GM23338 (cell line): ENCODE measurements around the gene ATP5IF1. TPM values are rescaled to one million over a fixed set of nuclear protein-coding genes. Genes with fewer than 3 reads are reported as not detected.

ENCODE experiments used
- ATAC-seq: fragments of 200-7000 bp; cut with Tn5 transposase; 3 replicates; pipeline ENCODE4 v1.9.1; 2020
- DNase-seq: peaks from one replicate; pipeline ENCODE4 v3.0.0-alpha.2; 2015; ENCODE audit warnings: low spot score
- H2AFZ ChIP-seq: fragments of 200-600 bp; sonication (generic); 2 replicates; pipeline ENCODE4 v1.8.0; 2016; ENCODE audit warnings: antibody characterized with exemption, mild to moderate bottlenecking, moderate library complexity
- H3F3A ChIP-seq: fragments of 200-600 bp; sonication (generic); replicated peaks from 2 replicates; pipeline ENCODE4 v1.8.0; 2017; ENCODE audit warnings: antibody characterized with exemption, mixed run types, low read depth
- H3K27ac ChIP-seq: fragments of 200-600 bp; sonication (generic); 2 replicates; pipeline ENCODE4 v1.6.1; 2016; ENCODE audit warnings: low read depth
- H3K27me3 ChIP-seq: fragments of 200-600 bp; sonication (generic); 2 replicates; pipeline ENCODE4 v1.8.0; 2016; ENCODE audit warnings: mild to moderate bottlenecking, mixed run types, moderate library complexity; ENCODE audit not compliant: insufficient read depth
- H3K36me3 ChIP-seq: fragments of 200-600 bp; sonication (generic); 2 replicates; pipeline ENCODE4 v1.8.0; 2016; ENCODE audit warnings: mild to moderate bottlenecking; ENCODE audit not compliant: insufficient read depth
- H3K4me1 ChIP-seq: fragments of 200-600 bp; sonication (generic); 2 replicates; pipeline ENCODE4 v1.8.0; 2016; ENCODE audit warnings: mild to moderate bottlenecking, moderate library complexity; ENCODE audit not compliant: insufficient read depth
- H3K4me2 ChIP-seq: fragments of 200-600 bp; sonication (generic); 2 replicates; pipeline ENCODE4 v1.7.1; 2017; ENCODE audit warnings: mixed run types
- H3K4me3 ChIP-seq: fragments of 200-600 bp; sonication (generic); 2 replicates; pipeline ENCODE4 v1.6.1; 2016; ENCODE audit warnings: mixed run types
- H3K79me2 ChIP-seq: fragments of 200-600 bp; sonication (generic); replicated peaks from 2 replicates; pipeline ENCODE4 v1.8.0; 2017; ENCODE audit warnings: mild to moderate bottlenecking; ENCODE audit not compliant: insufficient read depth
- H3K9me2 ChIP-seq: fragments of 200-600 bp; sonication (generic); 2 replicates; pipeline ENCODE4 v1.8.0; 2017; ENCODE audit not compliant: insufficient read depth
- H4K20me1 ChIP-seq: fragments of 200-600 bp; sonication (generic); replicated peaks from 2 replicates; pipeline ENCODE4 v1.8.0; 2017; ENCODE audit warnings: mild to moderate bottlenecking; ENCODE audit not compliant: insufficient read depth
- H3K27ac Mint-ChIP-seq: 2 replicates; pipeline ENCODE4 v1.8.0; 2020; ENCODE audit warnings: inconsistent platforms, mild to moderate bottlenecking, moderate library complexity, mixed read lengths
- H3K27me3 Mint-ChIP-seq: 3 replicates; pipeline ENCODE4 v1.8.0; 2022; ENCODE audit warnings: low read depth, mild to moderate bottlenecking, moderate library complexity, mixed read lengths, inconsistent platforms; ENCODE audit not compliant: insufficient read depth, poor library complexity
- H3K36me3 Mint-ChIP-seq: 3 replicates; pipeline ENCODE4 v1.8.0; 2021; ENCODE audit warnings: low read depth, mild to moderate bottlenecking, inconsistent platforms, moderate library complexity, mixed read lengths
- H3K4me1 Mint-ChIP-seq: 3 replicates; pipeline ENCODE4 v1.8.0; 2020; ENCODE audit warnings: mild to moderate bottlenecking, inconsistent platforms, mixed read lengths
- H3K4me3 Mint-ChIP-seq: 3 replicates; pipeline ENCODE4 v1.8.0; 2021; ENCODE audit warnings: moderate library complexity, mild to moderate bottlenecking, inconsistent platforms, mixed read lengths
- H3K9me3 Mint-ChIP-seq: 3 replicates; pipeline ENCODE4 v1.8.0; 2020; ENCODE audit warnings: moderate library complexity, mild to moderate bottlenecking, inconsistent platforms, mixed read lengths
- CTCF ChIP-seq, 2 experiments: fragments of 200-600 bp in 1 of 2; sonication (generic) in 1 of 2; conservative IDR thresholded peaks; 2 replicates each; pipeline versions ENCODE4 v1.5.1 to v1.6.1; 2016 to 2017; ENCODE audit warnings: antibody characterized with exemption in 2 of 2, low read depth in 2 of 2, mild to moderate bottlenecking in 2 of 2, moderate library complexity in 1 of 2
- ETS1 ChIP-seq: IDR thresholded peaks from 2 replicates; pipeline ENCODE4 v1.6.1; 2016; ENCODE audit warnings: antibody characterized with exemption
- EZH2phosphoT487 ChIP-seq: fragments of 200-600 bp; sonication (generic); IDR thresholded peaks from one replicate; pipeline ENCODE4 v1.8.1; 2018; ENCODE audit warnings: antibody characterized with exemption; ENCODE audit not compliant: unreplicated experiment
- JUNB ChIP-seq: IDR thresholded peaks from one replicate; pipeline ENCODE4 v1.6.1; 2016; ENCODE audit warnings: antibody characterized with exemption; ENCODE audit not compliant: unreplicated experiment
- NANOG ChIP-seq: IDR thresholded peaks from 2 replicates; pipeline ENCODE4 v1.6.1; 2016; ENCODE audit warnings: antibody characterized with exemption, borderline replicate concordance
- STAT1 ChIP-seq: IDR thresholded peaks from one replicate; pipeline ENCODE4 v1.6.1; 2016; ENCODE audit warnings: antibody characterized with exemption; ENCODE audit not compliant: unreplicated experiment
- ZNF114 ChIP-seq: fragments of 250-450 bp; sonication (Bioruptor Pico); IDR thresholded peaks from 2 replicates; pipeline ENCODE4 v1.5.0; 2020; ENCODE audit warnings: mild to moderate bottlenecking, moderate library complexity
- ZNF331 ChIP-seq: fragments of 250-450 bp; sonication (Bioruptor Pico); IDR thresholded peaks from 2 replicates; pipeline ENCODE4 v1.5.0; 2020; ENCODE audit warnings: low read depth, mild to moderate bottlenecking, moderate library complexity
- ZNF462 ChIP-seq: fragments of 250-450 bp; sonication (Bioruptor Pico); IDR thresholded peaks from 2 replicates; pipeline ENCODE4 v1.5.0; 2020; ENCODE audit warnings: mild to moderate bottlenecking, moderate library complexity
- polyA plus RNA-seq: library from polyadenylated mRNA; unstranded; fragments of >200 nt; fragmentation: Nextera tagmentation; extraction: Ambion mirVana; gene quantifications from 2 replicates; pipeline ENCODE4 v1.2.1, GENCODE V29; 2016
- total RNA-seq: library from RNA; depleted of rRNA; stranded (reverse); fragments of >200 nt; shearing (Covaris generic); gene quantifications from 2 replicates; pipeline ENCODE4 v1.2.3, GENCODE V29; 2014

The ATP5IF1 gene
- total and polyA plus RNA-seq, 2 experiments from 2014 or later, result 230 to 1,325 TPM

GRCh38 chr1:28236656-28237322, 865 bp downstream of the ATP5IF1 start:
- H3K27me3 Mint-ChIP-seq, result peaks cover 10% of the 10 kb centered on the region
- no peak overlapping the region for H3K27ac ChIP-seq
- peak; percentile 31 for DNase-seq
- peaks cover 3% of the 10 kb centered on the region; the same call in 1 of the 3 replicates for H3K9me3 Mint-ChIP-seq
- peaks cover 18% of the 10 kb centered on the region for H3K4me1 ChIP-seq
- 0 out of 2 replicates have a peak, but pooled peaks cover 13% of the 10 kb centered on the region for H4K20me1 ChIP-seq
- TF ChIP-seq ZNF114 (CRISPR knock-in tag) (no peak), ZNF462 (CRISPR knock-in tag) (no peak), ETS1 (no peak), ZNF331 (CRISPR knock-in tag) (no peak), JUNB (no peak), NANOG (no peak), EZH2phosphoT487 (no peak), STAT1 (no peak), CTCF (conservative IDR thresholded peaks at IDR 0.05; ENCODE audit: low read depth in 2 of 2) (no peak)
- H3K4me1 Mint-ChIP-seq, result peaks cover 4% of the 10 kb centered on the region; the same call in 2 of the 3 replicates
- H3K36me3 ChIP-seq, result no peaks in the 10 kb centered on the region
- peak; percentile 6 for ATAC-seq
- peaks cover 4% of the 10 kb centered on the region; the same call in 1 of the 2 replicates for H3F3A ChIP-seq
- H3K4me2 ChIP-seq, result peak overlapping the region; percentile 87
- no peak overlapping the region for H3K4me3 Mint-ChIP-seq
- H3K4me3 ChIP-seq, result peak overlapping the region; percentile 85
- no peak overlapping the region for H3K27ac Mint-ChIP-seq
- H3K9me2 ChIP-seq, result no peaks in the 10 kb centered on the region
- no peaks in the 10 kb centered on the region for H3K27me3 ChIP-seq
- peaks cover 29% of the 10 kb centered on the region for H3K79me2 ChIP-seq
- H3K36me3 Mint-ChIP-seq, result peaks cover 12% of the 10 kb centered on the region
- no peak overlapping the region for H2AFZ ChIP-seq
